HT1080 (cell line): ENCODE results near the gene RNPEPL1. TPM values are rescaled to one million over a fixed set of nuclear protein-coding genes. Genes with fewer than 3 reads are reported as not detected.

Source experiments
- DNase-seq: peaks from one replicate; pipeline ENCODE4 v3.0.0-alpha.2; 2015; ENCODE audit warnings: low read depth
- total RNA-seq: library from RNA; depleted of rRNA; stranded (reverse); fragments of >200 nt; shearing (Covaris generic); gene quantifications from 2 replicates; pipeline ENCODE4 v1.2.3, GENCODE V29; 2014

RNPEPL1 gene
- total RNA-seq, 1 experiment from 2014 or later = 23.6 TPM

GRCh38 chr2:240589850-240590525, 21.7 kb downstream of the RNPEPL1 start:
- no peak for DNase-seq

- no peak for DNase-seq
Measured at GRCh38 chr2:240590681-240591111, 22.4 kb downstream of the RNPEPL1 start.

GRCh38 chr2:240591226-240591625, 22.9 kb downstream of the RNPEPL1 start:
- peak; percentile 38 for DNase-seq

- DNase-seq = no peak
Measured at GRCh38 chr2:240591784-240592183, 23.5 kb downstream of the RNPEPL1 start.

GRCh38 chr2:240593026-240593702, 24.9 kb downstream of the RNPEPL1 start:
- DNase-seq = no peak

GRCh38 chr2:240593703-240594451, 25.6 kb downstream of the RNPEPL1 start:
- DNase-seq = no peak

- DNase-seq = no peak
Measured at GRCh38 chr2:240594511-240595380, 26.5 kb downstream of the RNPEPL1 start.

- DNase-seq = no peak
Measured at GRCh38 chr2:240595381-240596079, 27.2 kb downstream of the RNPEPL1 start.

- DNase-seq = no peak
Measured at GRCh38 chr2:240596080-240596460, 27.8 kb downstream of the RNPEPL1 start.

- DNase-seq = no peak
Measured at GRCh38 chr2:240596491-240596931, 28.2 kb downstream of the RNPEPL1 start.

- no peak for DNase-seq
Measured at GRCh38 chr2:240597054-240597418, 28.8 kb downstream of the RNPEPL1 start.

- no peak for DNase-seq
Measured at GRCh38 chr2:240597419-240598181, 29.3 kb downstream of the RNPEPL1 start.

GRCh38 chr2:240598311-240598911, 30.1 kb downstream of the RNPEPL1 start:
- no peak for DNase-seq

- DNase-seq = no peak
Measured at GRCh38 chr2:240599141-240599583, 30.9 kb downstream of the RNPEPL1 start.

- DNase-seq = no peak
Measured at GRCh38 chr2:240600451-240600961, 32.2 kb downstream of the RNPEPL1 start.

GRCh38 chr2:240601061-240601830, 33.0 kb downstream of the RNPEPL1 start:
- DNase-seq = no peak

- DNase-seq = no peak
Measured at GRCh38 chr2:240601831-240602160, 33.5 kb downstream of the RNPEPL1 start.

- DNase-seq = no peak
Measured at GRCh38 chr2:240602266-240603050, 34.2 kb downstream of the RNPEPL1 start.
